Measurements from ENCODE around the gene PXYLP1.

Gene PXYLP1

DNA sequence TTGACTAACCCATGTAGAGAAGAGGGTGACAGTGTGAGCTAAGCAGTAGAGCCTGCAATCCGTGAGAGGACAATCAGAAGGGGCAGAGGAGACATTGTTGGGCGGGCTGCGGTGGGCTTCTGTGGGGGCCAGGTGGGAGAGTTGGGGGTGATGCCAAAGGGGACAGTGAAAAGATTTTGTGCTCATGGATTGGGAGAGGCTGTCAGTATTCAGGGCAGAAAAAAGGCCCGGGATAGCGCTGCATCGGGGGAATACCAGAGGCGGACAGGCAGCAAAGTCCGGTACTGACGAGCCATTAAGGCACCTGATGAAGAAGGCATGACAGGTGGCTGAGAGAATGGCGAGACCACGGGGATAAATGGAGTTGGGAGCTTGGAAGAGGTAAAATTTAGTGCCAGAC is 1.3 kb upstream of the PXYLP1 start:
- no peak for DNase-seq

- no peak for DNase-seq
These were observed 563 bp downstream of the PXYLP1 start for GRCh38 chr3:141231952-141232823.

GRCh38 chr3:141233457-141234161 is 2.0 kb downstream of the PXYLP1 start:
- DNase-seq, result no peak

DNA sequence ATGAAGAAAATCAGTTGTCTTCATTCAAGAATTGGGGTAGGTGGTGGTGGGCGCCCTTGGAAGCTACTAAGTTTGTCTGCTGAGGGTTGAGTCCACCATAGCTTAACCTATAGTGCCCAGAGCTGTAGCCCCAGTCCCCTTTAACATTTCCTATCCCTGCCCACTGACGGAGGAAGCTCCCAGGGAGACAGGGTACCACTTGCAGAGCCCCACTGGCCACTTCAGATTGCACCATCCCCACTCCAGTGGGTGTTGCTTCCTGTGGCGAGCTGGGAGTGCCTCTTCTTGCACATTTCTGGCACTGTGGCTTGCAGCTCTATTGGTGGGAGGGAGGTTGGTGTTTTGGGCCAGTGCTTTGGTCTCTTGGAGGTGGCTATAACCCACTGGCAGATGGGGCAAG is 2.7 kb downstream of the PXYLP1 start:
- no peak for DNase-seq

GRCh38 chr3:141235661-141236171 is 4.1 kb downstream of the PXYLP1 start:
- no peak for DNase-seq

DNA sequence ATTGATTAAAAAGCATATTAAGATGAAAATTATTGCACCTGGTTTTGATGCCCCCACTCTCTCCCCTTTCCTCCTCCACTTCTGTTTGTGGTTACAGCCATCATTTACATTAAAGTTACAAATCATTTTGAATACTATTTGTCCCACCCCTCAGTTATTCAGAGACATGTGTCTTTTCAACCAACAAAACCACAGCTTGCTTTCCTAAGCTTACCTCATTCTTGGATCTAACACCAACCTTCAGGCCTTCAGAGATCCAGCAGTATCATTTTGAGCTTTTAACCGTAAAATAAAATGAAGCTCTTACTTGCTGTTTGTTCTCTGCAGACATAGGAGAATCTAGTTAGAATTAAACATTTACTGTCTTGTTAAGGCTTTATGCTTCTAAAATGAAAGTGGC is 4.7 kb downstream of the PXYLP1 start:
- DNase-seq, result peak; percentile 52

GRCh38 chr3:141237701-141238521 is 6.3 kb downstream of the PXYLP1 start:
- DNase-seq, result no peak

DNA sequence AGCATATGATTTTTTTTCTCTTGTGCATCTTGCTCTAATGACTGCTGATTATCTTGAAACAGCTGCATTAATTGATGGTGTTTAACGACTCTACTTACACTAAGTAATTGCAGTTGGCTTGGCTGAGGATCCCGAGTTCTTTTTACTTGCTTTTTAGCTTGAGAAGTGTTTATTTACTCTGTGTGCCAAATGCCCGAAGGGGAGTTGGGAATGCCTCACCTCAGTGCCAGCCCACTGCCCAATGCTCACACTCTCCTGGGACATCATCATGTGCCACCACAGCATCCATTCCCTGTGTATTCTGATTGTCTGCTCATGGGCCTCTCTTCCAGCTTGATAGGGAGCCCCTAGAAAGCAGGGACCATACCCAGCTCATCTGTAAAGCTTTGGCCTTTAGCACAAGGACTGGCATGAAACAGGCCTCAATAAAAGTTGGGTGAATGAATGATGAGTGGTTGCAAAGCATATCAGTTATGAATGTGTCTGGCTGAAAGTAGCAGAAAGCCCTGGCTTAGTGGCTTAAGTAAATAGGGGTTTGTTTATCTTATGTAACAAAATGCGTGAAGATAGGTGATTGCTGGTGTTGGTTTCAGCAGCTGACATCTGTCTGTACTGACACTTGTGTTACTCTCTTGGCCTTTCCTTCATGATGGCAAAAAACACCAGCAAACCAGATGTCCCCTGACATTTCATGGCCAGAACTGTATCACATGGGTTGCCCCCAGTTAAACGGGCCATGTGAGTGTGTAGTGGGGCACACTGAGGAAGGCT is 8.1 kb downstream of the PXYLP1 start:
- no peak for DNase-seq

GRCh38 chr3:141240286-141240685 is 8.7 kb downstream of the PXYLP1 start:
- DNase-seq, result no peak

DNA sequence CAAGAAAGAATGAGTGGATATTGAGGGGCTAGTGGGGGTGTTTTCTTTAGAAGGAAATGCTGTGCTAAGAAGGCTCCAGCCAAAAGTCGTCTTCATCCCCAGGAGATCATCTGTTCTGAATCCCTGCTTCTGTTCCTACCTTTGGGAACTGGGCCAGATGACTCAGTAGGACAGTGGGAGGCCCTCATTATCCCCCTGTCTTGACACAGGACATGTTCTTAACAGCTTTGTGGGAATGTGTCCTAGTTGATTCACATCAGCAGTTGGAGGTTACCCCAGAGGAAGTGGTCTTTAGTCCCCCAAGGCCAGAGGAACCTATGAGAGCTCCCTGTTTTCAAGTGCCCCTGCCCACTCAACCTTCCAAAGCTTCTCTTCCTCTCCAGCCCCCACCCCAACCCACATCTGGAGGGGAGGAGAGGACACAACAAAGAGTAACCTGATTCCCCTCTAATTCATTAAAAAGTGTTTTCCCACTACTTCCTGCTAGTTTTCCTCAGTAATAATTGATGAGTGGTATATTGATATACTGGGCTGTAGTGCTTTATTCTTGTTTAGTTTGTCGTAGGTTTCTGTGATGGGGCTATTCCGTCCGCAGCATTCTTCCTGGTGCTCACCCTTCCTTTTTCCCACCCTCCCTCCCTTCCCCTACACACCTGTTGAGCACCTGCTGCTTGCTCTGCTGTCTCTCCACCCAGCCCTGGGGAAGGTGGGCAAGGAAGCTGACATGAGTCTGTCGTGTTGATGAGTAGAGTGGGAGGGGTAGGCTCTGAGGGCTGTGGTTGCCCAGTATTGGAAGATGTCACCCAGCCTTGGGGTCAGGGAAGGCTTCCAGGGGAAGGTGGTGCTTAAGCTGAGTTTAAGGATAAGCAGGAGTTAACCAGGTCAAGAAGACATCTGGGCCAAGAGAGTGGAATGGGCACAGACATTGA is 9.3 kb downstream of the PXYLP1 start:
- peak; percentile 81 for DNase-seq

DNA sequence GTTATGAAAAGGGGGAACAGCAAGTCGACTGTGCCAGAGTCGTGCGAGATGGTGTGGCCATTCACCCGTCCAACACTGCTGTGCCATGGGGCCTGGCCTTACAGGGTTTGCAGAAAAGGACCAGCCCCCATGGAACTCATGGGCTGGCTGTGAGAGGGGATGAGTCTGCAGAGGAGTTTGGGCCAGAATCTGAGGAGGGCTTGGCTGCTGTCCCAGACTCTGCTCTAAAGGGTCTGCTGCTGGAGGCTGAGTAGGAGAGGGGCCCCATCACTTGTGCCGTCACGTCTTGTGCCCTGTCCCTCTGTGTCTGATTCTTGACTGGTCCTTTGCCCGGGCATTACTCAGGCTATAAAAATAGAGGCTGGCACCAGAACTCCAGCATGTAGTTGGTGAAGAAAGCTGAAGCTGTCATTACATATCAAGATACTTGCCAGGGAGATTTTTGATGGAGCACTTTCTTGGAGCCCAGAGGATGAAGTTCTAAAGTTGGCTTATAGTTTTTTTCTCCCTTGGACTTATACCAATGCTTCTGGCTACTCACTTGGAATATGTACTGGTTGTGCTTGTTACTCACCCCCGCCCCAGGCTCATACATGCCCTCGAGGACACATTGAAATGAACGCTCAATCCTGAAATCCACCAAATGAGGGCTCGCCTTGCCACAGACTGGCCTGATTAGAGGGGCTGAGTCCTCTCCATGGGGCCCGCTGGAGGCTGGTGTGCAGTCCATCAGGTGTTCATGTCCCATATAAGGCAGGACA is 10.2 kb downstream of the PXYLP1 start:
- DNase-seq, result peak; percentile 27

GRCh38 chr3:141242377-141243092 is 10.9 kb downstream of the PXYLP1 start:
- no peak for DNase-seq

- DNase-seq, result no peak
These were observed 11.7 kb downstream of the PXYLP1 start for GRCh38 chr3:141243271-141243707.

GRCh38 chr3:141246224-141246957 is 14.8 kb downstream of the PXYLP1 start:
- no peak for DNase-seq

DNA sequence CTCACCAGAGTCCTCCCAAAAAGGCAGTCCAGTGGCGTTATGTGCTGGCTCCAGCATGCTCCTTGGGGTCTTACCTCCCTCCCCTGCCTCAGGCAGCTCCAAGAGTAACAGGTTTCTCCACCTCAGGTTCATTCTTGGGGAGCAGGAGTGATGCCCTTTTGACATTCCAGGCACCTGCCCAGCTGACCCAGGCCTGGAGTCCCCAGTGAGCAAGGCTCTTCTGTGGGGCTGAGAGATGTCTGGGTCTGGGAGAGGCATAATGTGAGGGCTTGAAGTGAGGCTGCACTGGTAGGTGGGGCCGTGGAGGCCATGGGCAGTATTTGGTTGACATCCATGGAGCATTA is 15.3 kb downstream of the PXYLP1 start:
- no peak for DNase-seq

GRCh38 chr3:141248064-141248463 is 16.4 kb downstream of the PXYLP1 start:
- no peak for DNase-seq

DNA sequence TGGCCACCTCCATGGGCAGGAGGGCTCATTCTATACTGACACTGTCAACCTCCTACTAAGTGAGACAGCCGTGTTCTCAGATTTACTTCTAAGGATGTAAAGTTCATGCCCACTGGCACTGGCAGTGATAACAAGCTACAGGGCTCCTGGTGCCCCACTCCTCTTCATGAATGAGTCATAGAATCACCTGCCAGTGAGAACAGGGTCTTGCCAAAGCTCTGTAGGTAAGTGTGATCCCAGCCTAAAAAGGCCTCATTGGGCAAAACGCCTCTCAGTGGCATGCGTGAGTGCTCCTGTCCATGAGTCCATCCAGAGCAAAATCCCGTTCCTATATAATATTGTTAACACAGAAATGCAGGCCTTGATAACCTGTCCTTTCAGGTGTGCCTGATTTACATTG is 17.4 kb downstream of the PXYLP1 start:
- no peak for DNase-seq

DNA sequence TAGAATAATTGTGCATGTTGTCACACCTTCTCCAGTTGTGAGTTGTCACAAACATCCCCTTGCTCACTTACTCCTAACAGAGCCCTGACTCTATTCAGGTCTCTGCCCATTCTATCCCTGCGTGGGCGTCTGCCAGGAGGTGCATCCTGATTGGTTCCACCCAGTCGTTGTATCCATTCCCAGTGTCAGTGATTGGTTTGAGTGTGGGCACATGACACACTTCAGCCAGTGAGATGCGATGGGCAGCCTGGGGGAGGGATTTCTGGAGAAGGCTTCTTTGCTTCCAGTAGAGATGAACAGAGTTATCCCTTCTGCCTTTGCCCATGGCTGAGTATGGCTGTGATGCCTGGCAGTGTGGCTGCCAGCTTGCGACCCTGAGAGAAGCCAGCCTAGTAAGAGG is 18.7 kb downstream of the PXYLP1 start:
- no peak for DNase-seq

GRCh38 chr3:141250828-141251227 is 19.2 kb downstream of the PXYLP1 start:
- DNase-seq, result peak; percentile 17

All from fibroblast of upper back skin (primary cell).